ENCODE measurements around the gene IER3. TPM values are rescaled to one million over a fixed set of nuclear protein-coding genes. Genes with fewer than 3 reads are reported as not detected.

The IER3 gene
- total and polyA plus RNA-seq, 2 of the 13 experiments (the other 11 are each of a cell fraction or from before 2014, with no cell fraction given), result 51.1 to 131 TPM

GRCh38 chr6:30759575-30760239, 15.4 kb upstream of the IER3 start (continued):
- TF ChIP-seq THRA (CRISPR knock-in tag; IDR thresholded peaks at IDR 0.05; ENCODE audit: borderline replicate concordance) (no peak), NFRKB (IDR thresholded peaks at IDR 0.05) (no peak), ZKSCAN8 (CRISPR knock-in tag; IDR thresholded peaks at IDR 0.05; ENCODE audit: borderline replicate concordance) (no peak), ZBTB25 (CRISPR knock-in tag; IDR thresholded peaks at IDR 0.05) (no peak), BHLHE40 (IDR thresholded peaks at IDR 0.05; ENCODE audit: low read length) (peak; percentile 42; the same call in 1 of the 2 replicates), ZNF136 (CRISPR knock-in tag; IDR thresholded peaks at IDR 0.05; ENCODE audit: low read depth) (no peak), ZNF558 (CRISPR knock-in tag; IDR thresholded peaks at IDR 0.05; ENCODE audit: borderline replicate concordance) (no peak), NCOA5 (CRISPR knock-in tag; IDR thresholded peaks at IDR 0.05) (no peak), TBX3 (IDR thresholded peaks at IDR 0.05; ENCODE audit: borderline replicate concordance) (no peak), RBM22 (optimal IDR thresholded peaks at IDR 0.05; ENCODE audit: low read length) (no peak), ZNF530 (CRISPR knock-in tag; IDR thresholded peaks at IDR 0.05; ENCODE audit: low read depth) (no peak), RAD51 (IDR thresholded peaks at IDR 0.05; ENCODE audit: borderline replicate concordance) (no peak), FOXA3 (CRISPR knock-in tag; IDR thresholded peaks at IDR 0.05) (peak; percentile 42; the same call in 1 of the 2 replicates), SMAD1 (CRISPR knock-in tag; IDR thresholded peaks at IDR 0.05; ENCODE audit: borderline replicate concordance, low read depth) (no peak), FOXP1 (IDR thresholded peaks at IDR 0.05) (no peak), FOXP1 (CRISPR knock-in tag; IDR thresholded peaks at IDR 0.05) (0 out of 2 replicates have a peak, but pooled peaks have one; percentile 37), ZNF777 (CRISPR knock-in tag; IDR thresholded peaks at IDR 0.05) (no peak), SRSF9 (IDR thresholded peaks at IDR 0.05; ENCODE audit: borderline replicate concordance, insufficient read depth, low read depth, low read length, poor library complexity, severe bottlenecking) (no peak), HES4 (CRISPR knock-in tag; IDR thresholded peaks at IDR 0.05; ENCODE audit: borderline replicate concordance) (no peak), HNF4A (CRISPR knock-in tag; IDR thresholded peaks at IDR 0.05) (0 out of 2 replicates have a peak, but pooled peaks have one; percentile 20), TSC22D2 (CRISPR knock-in tag; IDR thresholded peaks at IDR 0.05; ENCODE audit: borderline replicate concordance) (no peak), KLF15 (CRISPR knock-in tag; IDR thresholded peaks at IDR 0.05; ENCODE audit: borderline replicate concordance) (no peak), ZNF83 (CRISPR knock-in tag; IDR thresholded peaks at IDR 0.05; ENCODE audit: borderline replicate concordance) (no peak), PAF1 (CRISPR knock-in tag; IDR thresholded peaks at IDR 0.05) (no peak), HDAC1 (CRISPR knock-in tag; IDR thresholded peaks at IDR 0.05) (no peak), KLF13 (CRISPR knock-in tag; IDR thresholded peaks at IDR 0.05) (no peak), YEATS2 (CRISPR knock-in tag; IDR thresholded peaks at IDR 0.05; ENCODE audit: borderline replicate concordance) (peak; percentile 37; the same call in 1 of the 2 replicates)
